Gastrocnemius medialis (tissue), 4 donors: ENCODE data around the gene OR52E4.

Experiments
- CTCF ChIP-seq, 5 experiments: fragments of 450-650 bp in 3 of 5; fragments of 200-600 bp in 2 of 5; sonication (generic) in 2 of 5; IDR thresholded peaks in 4 of 5; conservative IDR thresholded peaks in 1 of 5; 1 replicate in 4 of 5; 2 replicates in 1 of 5; pipeline ENCODE4 v1.5.1; 2016 to 2019; ENCODE audit warnings: antibody characterized with exemption in 5 of 5, mild to moderate bottlenecking in 3 of 5, moderate library complexity in 3 of 5
- POLR2A ChIP-seq, 2 donors: fragments of 450-650 bp; IDR thresholded peaks; one replicate each; pipeline ENCODE4 v1.6.1; 2017; ENCODE audit warnings: antibody characterized with exemption in 2 of 2, mild to moderate bottlenecking in 2 of 2, moderate library complexity in 2 of 2

- peak in 2 of 5 experiments; percentile 19 to 33 for TF ChIP-seq CTCF (IDR thresholded peaks at IDR 0.05 in 4 of 5, conservative IDR thresholded peaks at IDR 0.05 in 1 of 5)
- TF ChIP-seq POLR2A (IDR thresholded peaks at IDR 0.05): no peak
These were observed 10.9 kb downstream of the OR52E4 start for GRCh38 chr11:5891216-5891800.
